Cardiac muscle cell (in vitro differentiated cells and primary cell): ENCODE data around the gene TBX21. TPM values are rescaled to one million over a fixed set of nuclear protein-coding genes. Genes with fewer than 3 reads are reported as not detected.
A peak's percentile ranks its signal among the peaks of the same experiment; 100 is the strongest.

ENCODE experiments used
- DNase-seq, 2 donors: peaks; one replicate each; pipeline versions ENCODE4 v3.0.0 to v3.0.0-alpha.2; 2010 to 2017; ENCODE audit warnings: low read depth in 1 of 2, low spot score in 1 of 2
- H3K27ac ChIP-seq: fragments of 200-600 bp; sonication (generic); 2 replicates; pipeline ENCODE4 v1.5.1; 2016
- H3K27me3 ChIP-seq: fragments of 200-600 bp; sonication (generic); 2 replicates; pipeline ENCODE4 v1.6.0; 2016; ENCODE audit warnings: control low read depth
- H3K36me3 ChIP-seq: fragments of 200-600 bp; sonication (generic); 2 replicates; pipeline ENCODE4 v1.5.1; 2016; ENCODE audit warnings: control low read depth
- H3K4me1 ChIP-seq: fragments of 200-600 bp; sonication (generic); 2 replicates; pipeline ENCODE4 v1.8.1; 2017; ENCODE audit warnings: low read depth, mild to moderate bottlenecking, mixed run types
- H3K4me3 ChIP-seq: fragments of 200-600 bp; sonication (generic); 2 replicates; pipeline ENCODE4 v1.5.1; 2016; ENCODE audit warnings: mild to moderate bottlenecking
- H3K9me3 ChIP-seq: fragments of 200-600 bp; sonication (generic); 2 replicates; pipeline ENCODE4 v1.5.1; 2017; ENCODE audit warnings: low read depth, mild to moderate bottlenecking, control low read depth
- polyA plus RNA-seq: library from polyadenylated mRNA; unstranded; fragments of >200 nt; fragmentation: Nextera tagmentation; extraction: Ambion mirVana; gene quantifications from 2 replicates; pipeline ENCODE4 v1.2.1, GENCODE V29; 2016
- total RNA-seq: library from RNA; depleted of rRNA; stranded (reverse); fragments of >200 nt; gene quantifications from 2 replicates; pipeline ENCODE4 v1.2.3, GENCODE V29; 2016
- TF ChIP-seq, protein P1 (sequence below): IDR thresholded peaks from 2 replicates; pipeline ENCODE4 v1.5.1; 2012; ENCODE audit warnings: low read depth, mild to moderate bottlenecking, low read length

Gene TBX21
- total and polyA plus RNA-seq, 2 experiments from 2014 or later = 0.12 to 2.9 TPM

DNA sequence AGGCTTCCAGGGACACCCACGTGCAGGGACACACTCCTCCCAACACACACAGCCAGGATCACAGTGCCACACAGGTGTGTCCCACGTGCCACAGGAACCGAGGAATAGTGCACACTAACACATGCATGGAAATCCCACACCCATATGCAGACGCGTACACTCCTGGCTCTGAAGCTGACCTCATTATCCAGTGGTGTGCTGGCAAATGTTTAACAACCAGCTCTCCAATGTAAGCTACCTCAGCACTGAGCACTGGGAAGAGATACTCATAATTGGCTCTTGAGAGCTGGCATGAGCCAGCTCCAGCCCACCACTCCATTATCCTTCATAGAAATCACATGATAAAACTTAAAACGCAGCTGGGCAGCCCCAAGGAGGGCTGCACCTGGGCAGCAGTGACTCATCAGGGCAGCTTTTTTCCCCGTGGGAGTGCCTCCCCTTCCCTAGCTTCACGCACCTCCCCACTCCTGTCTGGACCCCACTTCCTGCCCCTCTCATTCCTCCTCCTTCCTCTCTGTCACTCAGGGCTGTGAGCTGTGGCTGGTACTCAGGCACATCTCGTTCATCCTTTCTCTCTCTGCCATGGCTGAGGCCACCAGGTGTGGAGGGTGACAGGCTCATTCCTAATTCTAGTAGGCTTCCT is 14.9 kb upstream of the TBX21 start:
- H3K9me3 ChIP-seq = no peaks in the 10 kb centered on the region
- H3K4me3 ChIP-seq = no peak overlapping the region
- no peaks in the 10 kb centered on the region for H3K4me1 ChIP-seq
- no peaks in the 10 kb centered on the region for H3K36me3 ChIP-seq
- peaks cover 5% of the 10 kb centered on the region for H3K27me3 ChIP-seq
- H3K27ac ChIP-seq = no peak overlapping the region
- DNase-seq = no peak
- TF ChIP-seq, protein P1, sequence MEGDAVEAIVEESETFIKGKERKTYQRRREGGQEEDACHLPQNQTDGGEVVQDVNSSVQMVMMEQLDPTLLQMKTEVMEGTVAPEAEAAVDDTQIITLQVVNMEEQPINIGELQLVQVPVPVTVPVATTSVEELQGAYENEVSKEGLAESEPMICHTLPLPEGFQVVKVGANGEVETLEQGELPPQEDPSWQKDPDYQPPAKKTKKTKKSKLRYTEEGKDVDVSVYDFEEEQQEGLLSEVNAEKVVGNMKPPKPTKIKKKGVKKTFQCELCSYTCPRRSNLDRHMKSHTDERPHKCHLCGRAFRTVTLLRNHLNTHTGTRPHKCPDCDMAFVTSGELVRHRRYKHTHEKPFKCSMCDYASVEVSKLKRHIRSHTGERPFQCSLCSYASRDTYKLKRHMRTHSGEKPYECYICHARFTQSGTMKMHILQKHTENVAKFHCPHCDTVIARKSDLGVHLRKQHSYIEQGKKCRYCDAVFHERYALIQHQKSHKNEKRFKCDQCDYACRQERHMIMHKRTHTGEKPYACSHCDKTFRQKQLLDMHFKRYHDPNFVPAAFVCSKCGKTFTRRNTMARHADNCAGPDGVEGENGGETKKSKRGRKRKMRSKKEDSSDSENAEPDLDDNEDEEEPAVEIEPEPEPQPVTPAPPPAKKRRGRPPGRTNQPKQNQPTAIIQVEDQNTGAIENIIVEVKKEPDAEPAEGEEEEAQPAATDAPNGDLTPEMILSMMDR = no peak

DNA sequence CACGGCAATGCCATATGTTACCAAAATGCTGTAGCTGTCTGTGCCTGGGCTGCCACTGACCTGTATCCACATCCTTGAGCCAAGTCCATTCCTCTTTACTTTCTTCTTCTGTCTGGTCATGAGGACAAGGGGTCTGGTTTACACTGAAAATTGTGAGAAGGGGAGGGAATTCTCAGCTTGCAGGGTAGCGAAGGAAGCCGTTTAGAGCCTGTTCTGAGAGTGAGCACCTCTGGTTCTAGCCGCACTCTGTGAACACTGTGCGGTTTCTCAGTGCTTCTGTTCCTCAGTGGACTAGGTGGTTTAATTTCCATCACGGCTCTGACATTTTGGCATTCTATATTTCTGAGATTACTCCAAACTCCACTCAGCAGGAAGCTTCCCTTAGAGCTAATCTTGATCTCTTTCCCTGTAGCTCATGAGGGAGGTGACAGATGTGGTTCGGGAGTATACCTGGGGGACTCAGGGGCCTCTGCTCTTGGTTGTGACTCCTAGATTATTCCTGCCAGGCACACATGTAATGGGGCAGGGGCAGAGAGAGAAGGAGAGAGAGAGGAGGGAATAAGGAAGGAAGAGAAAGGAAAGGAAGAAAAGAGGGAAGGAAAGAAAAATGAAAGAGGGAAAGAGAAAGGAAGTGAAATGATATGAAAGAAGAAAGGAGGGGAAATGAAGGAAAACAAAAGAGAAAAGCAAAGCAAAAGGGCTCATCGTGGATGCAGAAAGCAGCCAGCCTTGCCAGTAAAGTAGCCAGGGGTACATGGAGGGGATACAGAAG is 14.2 kb upstream of the TBX21 start:
- no peaks in the 10 kb centered on the region for H3K36me3 ChIP-seq

DNA sequence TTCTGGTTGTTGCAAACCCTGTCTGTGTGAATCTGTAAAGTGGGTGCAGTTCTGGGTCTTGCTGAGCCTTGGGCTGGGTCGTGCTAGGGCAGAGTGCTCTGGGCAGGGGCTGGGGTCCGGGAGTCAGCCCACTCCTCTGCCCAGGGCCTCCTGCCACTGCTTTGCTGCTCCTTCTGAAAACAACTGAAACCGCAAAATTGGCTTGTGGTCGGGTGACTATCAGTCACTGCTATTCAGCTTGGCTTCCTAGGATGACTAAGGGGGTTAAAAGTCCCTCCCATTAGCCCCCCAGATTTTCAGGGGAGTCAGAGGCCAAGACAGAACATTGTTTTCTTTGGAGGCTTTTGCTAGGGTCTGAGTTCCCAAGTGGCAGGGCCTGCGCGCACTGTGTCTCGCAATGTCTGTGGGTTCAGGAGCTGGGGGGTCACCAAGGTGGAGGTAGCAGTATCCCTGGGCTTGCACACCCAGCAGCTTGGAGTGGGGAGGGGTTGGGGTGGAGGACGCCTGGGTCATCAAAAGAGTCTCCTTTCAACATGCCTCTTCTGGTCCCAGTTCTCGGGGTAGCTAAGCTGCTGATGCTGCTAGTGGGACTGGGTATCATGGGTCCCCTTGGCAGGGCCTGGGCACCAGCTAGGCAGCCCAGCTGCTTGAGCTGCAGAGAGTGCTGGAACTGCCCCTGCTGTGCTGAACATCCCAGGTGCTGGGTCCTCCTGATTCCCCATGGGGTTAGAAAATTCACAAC is 13.5 kb upstream of the TBX21 start:
- TF ChIP-seq, protein P1 = no peak
- DNase-seq = peak in 1 of 2 donors; percentile 43
- no peaks in the 10 kb centered on the region for H3K4me1 ChIP-seq
- peaks cover 5% of the 10 kb centered on the region for H3K27me3 ChIP-seq
- H3K9me3 ChIP-seq = no peaks in the 10 kb centered on the region
- no peak overlapping the region for H3K27ac ChIP-seq
- no peaks in the 10 kb centered on the region for H3K36me3 ChIP-seq
- no peak overlapping the region for H3K4me3 ChIP-seq

More for the DNA sequence above, 14.2 kb upstream of the TBX21 start:
- no peak overlapping the region for H3K27ac ChIP-seq
- H3K9me3 ChIP-seq = no peaks in the 10 kb centered on the region
- H3K4me1 ChIP-seq = no peaks in the 10 kb centered on the region
- H3K4me3 ChIP-seq = no peak overlapping the region
- TF ChIP-seq, protein P1 = no peak
- DNase-seq = no peak
- peaks cover 5% of the 10 kb centered on the region for H3K27me3 ChIP-seq

DNA sequence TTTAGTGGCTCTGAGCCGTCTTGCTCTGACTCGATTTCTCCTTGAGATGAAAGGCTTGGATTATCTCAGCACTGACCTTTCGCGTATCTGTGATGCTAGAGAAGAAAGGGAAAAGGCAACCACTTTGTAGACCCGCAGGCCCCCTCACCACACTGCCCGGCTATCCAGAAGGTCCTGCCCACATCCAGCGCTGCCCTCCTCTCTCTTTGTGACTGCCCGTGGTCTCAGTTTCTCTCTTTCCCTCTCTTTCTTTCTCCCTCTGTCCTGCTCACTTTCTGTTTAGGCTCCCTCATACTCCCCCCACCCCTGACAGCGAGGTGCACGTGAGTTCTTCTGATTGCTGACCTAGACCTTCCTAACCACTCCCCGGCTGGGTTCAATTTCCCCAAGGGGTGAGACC is 12.8 kb upstream of the TBX21 start:
- H3K27ac ChIP-seq = no peak overlapping the region
- TF ChIP-seq, protein P1 = no peak
- no peaks in the 10 kb centered on the region for H3K36me3 ChIP-seq
- no peaks in the 10 kb centered on the region for H3K9me3 ChIP-seq
- peaks cover 5% of the 10 kb centered on the region for H3K27me3 ChIP-seq
- no peaks in the 10 kb centered on the region for H3K4me1 ChIP-seq
- no peak overlapping the region for H3K4me3 ChIP-seq
- no peak for DNase-seq

DNA sequence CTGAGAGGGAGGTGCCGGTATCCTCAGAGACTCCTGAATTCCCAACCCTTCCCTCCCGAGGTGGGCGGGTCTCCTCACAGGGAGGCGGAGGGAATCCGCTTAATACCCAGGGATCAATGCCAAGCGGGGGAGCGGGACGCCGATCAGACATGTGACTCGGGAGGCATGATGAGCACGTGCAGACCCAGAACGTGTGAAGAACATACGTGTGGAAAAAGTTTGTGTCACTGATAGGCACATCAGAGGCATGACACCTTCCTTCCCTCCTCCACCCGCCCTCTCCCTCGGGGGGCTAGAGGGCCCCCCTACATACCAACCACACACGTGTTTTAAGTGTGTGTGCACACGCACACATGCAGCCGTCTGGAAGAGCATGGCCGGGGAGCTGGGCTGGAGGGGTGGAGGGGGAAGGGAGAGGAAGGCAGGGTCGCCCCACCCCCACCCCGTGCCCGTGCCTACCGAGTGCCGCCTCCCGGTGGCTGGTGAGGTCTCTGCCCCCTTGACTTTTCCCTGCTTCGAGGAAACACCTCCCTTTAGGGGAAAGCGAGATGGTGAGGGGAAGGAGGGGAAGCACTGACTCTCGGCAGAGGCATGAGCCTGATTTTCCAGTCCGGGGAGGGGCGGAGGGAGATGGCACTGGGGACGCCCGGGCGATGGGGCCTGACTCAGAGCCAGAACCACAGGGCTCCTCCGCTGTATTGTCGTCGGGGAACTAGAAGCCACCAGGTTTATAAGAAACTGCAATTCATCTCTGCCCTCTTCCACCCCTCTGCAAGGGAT is 12.1 kb upstream of the TBX21 start:
- TF ChIP-seq, protein P1 = no peak
- no peak overlapping the region for H3K27ac ChIP-seq
- H3K4me3 ChIP-seq = no peak overlapping the region
- H3K9me3 ChIP-seq = no peaks in the 10 kb centered on the region
- DNase-seq = peak in 1 of 2 donors; percentile 25
- H3K36me3 ChIP-seq = no peaks in the 10 kb centered on the region
- H3K4me1 ChIP-seq = no peaks in the 10 kb centered on the region
- H3K27me3 ChIP-seq = peaks cover 5% of the 10 kb centered on the region
